Left ventricle myocardium superior (tissue), 1 donor: ENCODE data around the gene BICC1. TPM values are rescaled to one million over a fixed set of nuclear protein-coding genes. Genes with fewer than 3 reads are reported as not detected.

Experiments
- ATAC-seq: fragments of 200-7000 bp; cut with Tn5 transposase; one replicate; pipeline ENCODE4 v1.9.1; 2020; ENCODE audit warnings: mild to moderate bottlenecking, moderate library complexity
- DNase-seq: peaks from one replicate; pipeline ENCODE4 v3.0.0-alpha.2; 2020
- intact Hi-C: fragments of 100-400 bp; cut with micrococcal nuclease; formaldehyde crosslinking; loops from one replicate; pipeline ENCODE4 v1.11.0; 2022
- total RNA-seq: library from RNA; stranded (reverse); fragmentation: NEBNext Ultra II Directional; extraction: Animal tissue kit (Norgen Biotek cat#: 25700); gene quantifications from one replicate; pipeline ENCODE4 v1.2.1, GENCODE V29; 2021
- donor health status: DM: no; HTN: yes; CAD: no; lungs with severe emphysema.

The BICC1 gene
- total RNA-seq, 1 donor from 2014 or later = 4.9 TPM

DNA sequence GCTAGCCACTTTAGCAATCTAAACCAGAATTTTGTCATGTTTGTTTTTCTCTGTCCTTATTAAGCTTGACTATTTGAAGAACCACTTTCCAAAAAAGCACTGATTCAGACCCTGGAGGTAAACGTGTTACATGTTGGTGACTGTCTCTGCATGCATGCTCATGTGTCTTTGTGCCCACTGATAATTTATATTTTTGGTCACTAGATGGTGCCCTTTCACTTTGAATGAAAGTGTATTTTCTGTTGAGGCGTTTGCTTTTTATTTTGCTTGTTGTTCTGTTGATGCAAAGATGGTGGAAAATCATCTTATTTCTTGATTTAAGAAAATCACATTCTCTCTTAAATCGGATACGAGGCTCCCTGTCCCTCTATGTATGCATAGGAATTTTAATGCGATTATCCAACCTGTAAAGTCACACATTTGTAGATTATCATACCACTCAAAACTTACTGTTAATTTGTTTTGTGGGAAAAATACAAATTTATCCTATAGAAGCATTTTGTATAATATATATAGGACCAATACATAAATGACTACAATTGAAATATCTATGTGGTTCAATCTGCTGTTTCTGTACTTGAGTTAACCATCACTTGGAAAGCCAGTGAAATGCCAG is 269.3 kb downstream of the BICC1 start:
- intact Hi-C loops = loop anchor here (5.0 kb wide), 1 partner anchor 840 kb away; no protein-coding TSS in a partner anchor
- DNase-seq (no peak), ATAC-seq (peak; percentile 44)

DNA sequence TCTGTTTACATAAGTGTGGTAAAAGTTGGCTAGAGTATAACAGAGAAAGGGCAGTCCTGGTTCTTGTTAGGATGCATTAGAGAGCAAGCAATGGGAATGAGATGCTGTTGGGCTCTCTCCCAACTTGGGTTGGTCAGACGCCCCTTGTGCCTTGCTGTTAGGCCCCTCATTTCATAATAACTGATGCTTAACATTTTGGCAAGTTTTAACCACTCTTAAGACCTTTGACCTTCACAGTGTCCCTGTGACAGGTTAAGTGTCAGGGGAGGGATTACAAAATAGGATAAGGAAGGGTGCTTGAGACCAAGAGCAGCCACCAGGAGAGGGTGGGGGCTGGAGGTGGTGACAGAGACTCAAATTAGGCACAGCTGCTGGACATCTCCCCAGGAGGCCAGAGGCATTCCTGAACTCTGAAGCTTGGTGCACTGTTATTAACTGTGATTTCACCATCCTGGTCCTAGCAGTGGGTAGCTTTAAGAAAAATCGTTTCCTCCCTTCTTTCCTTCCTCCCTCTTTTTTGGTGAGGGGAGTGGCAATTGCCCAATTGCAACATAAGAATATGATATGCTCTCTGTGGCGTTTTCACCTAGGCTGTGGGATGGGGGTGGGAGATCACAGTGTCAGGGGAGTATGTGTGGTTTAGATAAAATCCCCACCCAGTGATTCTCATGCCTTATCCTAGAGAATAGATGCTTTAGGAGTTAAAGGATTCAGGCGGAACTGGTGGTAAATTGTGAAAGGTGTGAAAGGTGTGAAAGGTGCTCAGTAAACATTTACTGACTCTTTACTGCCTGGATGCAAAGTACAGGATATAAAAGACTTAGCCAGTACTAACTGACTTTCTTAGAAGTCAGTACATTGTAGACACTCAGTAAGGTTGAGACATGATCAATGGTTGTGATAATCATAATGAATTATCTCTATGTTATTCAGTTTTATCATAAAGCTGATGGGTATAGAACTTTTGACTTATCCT is 270.5 kb downstream of the BICC1 start:
- intact Hi-C loops = loop anchor here (5.0 kb wide), 1 partner anchor 839 kb away; no protein-coding TSS in a partner anchor

DNA sequence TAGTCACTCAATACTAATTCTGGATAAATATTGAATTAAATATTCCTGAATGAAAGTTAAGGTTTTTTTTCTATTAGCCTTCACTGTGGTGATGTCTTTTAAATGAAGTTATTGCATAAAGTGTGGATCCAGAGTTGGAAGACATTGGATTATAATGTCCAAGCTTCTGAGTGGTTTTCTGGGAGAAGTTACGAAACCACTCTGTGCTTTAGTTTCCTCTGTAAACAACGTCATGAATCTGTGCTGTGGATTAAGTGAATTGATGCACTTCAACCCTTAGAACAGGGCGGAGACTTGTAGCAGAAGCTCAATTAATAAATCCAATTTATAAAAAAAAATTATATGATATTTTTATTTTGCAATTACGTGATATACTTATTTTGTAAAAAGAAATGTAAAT is 271.7 kb downstream of the BICC1 start:
- ATAC-seq = peak; percentile 42
- DNase-seq = no peak
- intact Hi-C loops = loop anchor here (5.0 kb wide), 1 partner anchor 838 kb away; no protein-coding TSS in a partner anchor

More for the DNA sequence above, 270.5 kb downstream of the BICC1 start:
- ATAC-seq = peak; percentile 97
- peak; percentile 78 for DNase-seq

DNA sequence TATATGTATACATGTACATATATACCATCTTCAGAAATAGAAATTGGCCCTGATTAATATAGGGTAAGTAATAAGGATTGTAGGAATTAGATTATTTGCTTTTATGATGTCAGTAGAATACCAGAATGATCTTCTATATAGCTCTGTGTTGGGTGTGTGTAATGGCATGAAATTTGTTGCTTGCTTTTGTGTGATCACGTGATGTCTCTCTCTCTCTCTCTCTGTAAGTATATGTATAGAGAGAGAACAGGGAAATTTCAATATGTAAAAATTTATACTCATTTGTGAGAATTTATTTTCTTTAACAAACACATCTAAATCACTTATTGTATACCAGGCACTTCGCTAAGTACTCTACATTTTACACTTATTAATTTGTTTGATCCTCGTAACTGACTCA is 272.7 kb downstream of the BICC1 start:
- no peak for ATAC-seq

DNA sequence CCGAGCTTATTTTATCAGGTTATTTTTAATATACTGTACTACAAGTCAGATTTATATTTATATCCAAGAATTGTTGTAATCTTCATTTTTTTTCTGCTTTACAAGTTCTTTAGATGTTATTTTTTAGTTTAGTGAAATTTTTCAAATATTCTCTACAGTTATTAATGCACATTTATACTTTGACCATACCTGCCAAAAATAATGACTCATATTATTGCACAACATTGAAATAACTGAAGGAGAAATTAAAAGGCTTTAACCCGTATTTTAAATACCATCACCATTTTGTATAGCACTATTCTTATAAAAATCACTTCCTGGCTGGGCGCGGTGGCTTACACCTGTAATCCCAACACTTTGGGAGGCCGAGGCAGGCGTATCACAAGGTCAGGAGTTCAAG is 278.5 kb downstream of the BICC1 start:
- DNase-seq = no peak
- no peak for ATAC-seq
- intact Hi-C loops = no loop called here

More for the DNA sequence above, 272.7 kb downstream of the BICC1 start:
- no peak for DNase-seq
- intact Hi-C loops = no loop called here

DNA sequence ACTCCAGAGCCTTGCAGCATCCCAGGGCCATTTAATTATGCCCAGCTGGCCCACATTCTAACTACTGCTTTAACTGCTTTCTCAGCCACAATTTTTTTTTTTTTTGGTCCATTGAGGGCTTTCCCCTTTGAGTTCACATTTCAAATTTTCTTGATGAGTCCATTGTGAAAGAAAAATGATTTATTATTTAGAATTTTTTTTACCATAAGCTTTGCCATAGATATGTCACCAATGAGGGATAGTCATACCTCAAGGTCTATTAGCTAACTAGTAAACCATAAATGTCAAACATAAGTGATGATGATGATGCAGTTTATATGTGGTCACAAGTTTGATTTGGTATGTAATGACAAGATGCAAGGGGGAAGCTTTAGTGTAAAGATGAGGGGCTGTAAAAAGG is 282.9 kb downstream of the BICC1 start:
- intact Hi-C loops = no loop called here
- DNase-seq (no peak), ATAC-seq (no peak)

DNA sequence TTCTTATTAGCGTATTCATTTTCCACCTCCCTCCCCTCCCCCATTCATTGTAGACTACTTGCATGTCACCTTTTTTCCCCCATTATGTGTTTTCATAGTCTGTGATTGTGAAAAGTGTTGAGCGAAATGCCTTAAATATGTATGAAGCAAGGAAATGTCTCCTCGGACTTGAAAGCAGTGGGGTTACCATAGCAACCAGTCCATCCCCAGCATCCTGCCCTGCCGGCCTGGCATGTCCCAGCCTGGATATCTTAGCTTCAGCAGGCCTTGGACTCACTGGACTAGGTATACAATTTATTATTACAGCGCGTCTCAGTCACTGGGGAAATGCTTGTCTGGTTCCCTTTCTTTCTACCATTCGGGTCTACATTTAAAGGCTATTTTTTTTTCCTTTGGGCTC is 283.6 kb downstream of the BICC1 start:
- intact Hi-C loops = no loop called here

DNA sequence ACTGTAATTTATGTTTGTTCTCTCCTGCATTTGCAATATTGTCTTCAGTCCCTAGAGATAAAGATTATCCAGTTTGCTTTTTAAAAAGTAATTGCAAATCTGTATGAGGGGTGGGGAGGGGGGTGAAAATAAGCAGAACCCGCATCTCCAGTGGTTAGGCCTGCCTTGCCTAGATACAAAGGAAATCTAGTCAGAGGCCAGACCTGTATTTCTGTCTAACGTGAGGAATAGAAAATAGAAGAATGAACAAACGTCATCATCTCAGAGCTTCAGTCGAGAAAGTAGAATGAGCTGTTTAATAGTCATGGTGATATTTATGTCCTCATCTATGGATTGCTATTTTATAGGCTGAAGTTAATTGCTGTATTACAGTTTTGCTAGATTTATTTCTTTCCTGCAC is 284.2 kb downstream of the BICC1 start:
- intact Hi-C loops = no loop called here

More for the DNA sequence above, 283.6 kb downstream of the BICC1 start:
- ATAC-seq (no peak), DNase-seq (no peak)

DNA sequence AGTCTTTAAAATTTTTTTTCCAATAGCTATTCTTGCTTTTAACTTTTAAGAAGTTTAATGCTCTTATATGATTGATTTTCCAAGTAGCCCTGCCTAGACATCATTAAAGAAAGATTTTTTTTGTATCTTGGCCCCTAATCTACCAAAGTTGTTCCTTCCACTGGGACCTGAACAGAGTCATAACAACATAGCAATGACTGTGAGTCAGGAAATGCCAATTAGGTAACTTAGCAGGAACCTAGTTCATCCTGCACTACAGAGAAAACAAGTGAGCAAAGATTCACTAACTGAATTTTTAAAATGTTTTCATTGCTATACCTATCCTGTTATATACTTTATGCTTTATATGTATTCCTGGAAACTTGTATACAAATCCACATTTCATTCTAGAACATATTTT is 284.7 kb downstream of the BICC1 start:
- intact Hi-C loops = no loop called here
- ATAC-seq = peak; percentile 26

More for the DNA sequence above, 284.2 kb downstream of the BICC1 start:
- ATAC-seq = no peak
- DNase-seq = no peak

DNA sequence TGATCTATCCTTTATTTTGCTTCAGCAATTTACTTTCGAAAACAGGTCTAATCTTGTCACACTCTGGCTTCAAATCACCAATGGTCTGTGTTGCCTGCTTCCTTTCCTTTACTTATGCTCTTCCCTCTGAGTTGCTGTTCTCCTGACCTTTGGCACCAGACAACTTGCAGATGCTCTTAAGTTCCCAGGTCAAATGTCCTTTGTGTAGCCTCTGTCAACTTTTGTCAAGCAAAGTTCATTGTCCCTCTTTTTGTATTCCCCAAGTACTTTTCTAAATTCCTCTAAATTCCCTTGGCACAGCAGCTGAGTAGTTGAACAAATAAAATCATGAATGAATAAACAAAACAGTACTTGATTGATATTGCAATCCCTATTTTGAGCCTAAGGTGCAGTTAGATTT is 289.4 kb downstream of the BICC1 start:
- intact Hi-C loops = no loop called here
- no peak for ATAC-seq
- no peak for DNase-seq

More for the DNA sequence above, 284.7 kb downstream of the BICC1 start:
- no peak for DNase-seq

DNA sequence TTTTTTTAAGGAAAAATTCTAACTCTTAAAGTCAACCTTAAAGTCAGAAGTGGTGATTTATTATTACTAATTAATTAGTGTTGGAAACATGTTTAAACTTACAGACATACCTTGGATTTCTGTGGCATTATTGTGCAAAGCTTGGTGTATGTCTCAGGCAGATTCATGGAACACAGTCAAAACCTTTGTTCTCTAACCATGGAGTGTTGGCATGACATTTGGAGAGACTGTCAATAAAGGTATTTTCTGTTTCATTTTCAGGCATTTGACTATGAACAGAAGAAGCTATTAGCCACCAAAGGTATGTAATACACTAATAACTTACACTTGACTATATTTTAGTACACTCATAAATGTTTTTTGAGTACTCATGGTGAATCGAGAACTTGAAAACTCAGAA is 293.7 kb downstream of the BICC1 start:
- intact Hi-C loops = no loop called here
- no peak for ATAC-seq
- no peak for DNase-seq

DNA sequence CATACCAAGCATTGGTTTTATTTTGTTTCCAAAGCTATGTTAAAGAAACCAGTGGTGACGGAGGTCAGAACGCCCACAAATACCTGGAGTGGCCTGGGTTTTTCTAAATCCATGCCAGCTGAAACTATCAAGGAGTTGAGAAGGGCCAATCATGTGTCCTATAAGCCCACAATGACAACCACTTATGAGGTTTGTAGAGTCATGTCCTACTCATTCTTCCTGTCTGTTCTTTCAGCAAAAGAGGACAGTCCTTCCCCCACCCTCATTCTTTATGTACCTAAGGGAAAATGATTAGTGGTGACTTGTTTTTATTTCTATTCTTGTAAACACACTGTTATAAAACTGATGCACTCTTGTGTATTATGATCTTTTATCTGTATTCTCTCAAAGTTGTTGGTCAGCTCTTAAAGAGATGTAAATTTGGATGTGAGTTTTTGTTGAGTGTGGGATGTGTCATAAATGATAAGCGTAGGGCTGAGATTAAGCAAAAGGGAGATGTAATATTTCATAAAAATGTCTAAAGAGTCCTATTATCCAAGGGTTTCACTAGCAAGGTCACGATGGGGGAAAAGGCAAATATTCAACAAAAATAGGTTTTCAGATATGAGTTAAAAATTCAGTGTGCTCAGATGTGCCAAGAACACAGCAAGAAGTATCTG is 294.4 kb downstream of the BICC1 start:
- intact Hi-C loops = no loop called here
- DNase-seq (no peak), ATAC-seq (peak; percentile 41)

DNA sequence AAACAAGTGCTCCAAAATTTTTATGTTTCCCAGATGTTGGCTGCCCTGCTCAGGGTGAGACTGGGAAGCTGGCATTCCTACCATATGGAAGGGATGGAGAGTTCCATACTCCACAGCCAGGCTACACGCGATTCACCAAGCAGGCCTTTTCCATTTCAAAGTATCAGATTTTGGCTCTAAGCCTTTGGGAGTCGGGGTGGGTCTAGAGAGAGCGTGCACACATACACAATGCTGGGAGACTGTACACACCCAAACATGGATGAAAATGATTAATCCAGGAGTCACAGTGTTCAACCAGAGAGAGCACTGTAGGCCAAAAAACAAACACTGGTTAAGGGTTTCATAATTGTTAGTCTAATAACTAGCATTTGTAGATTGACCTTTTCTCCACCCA is 295.0 kb downstream of the BICC1 start:
- intact Hi-C loops = no loop called here
- ATAC-seq = peak; percentile 81
- DNase-seq = no peak

DNA sequence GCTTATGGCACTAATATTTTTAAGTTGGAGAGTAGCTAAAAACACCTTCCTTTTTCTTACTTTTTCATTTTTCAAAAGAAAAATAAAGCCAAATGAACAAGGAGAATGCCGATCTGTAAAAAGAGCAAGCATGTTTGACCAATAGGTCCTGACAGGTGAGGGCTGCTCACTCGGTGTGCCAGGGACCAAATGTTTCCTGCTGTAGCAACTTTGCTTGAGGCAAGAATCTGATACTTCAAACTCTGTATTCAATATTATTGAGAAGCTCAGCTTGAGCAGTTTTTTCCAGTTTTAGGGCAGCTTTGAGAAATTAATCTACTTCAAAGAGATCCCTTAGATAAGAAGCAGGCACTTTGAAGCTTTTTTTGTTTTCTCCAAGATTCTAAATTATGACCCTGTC is 298.1 kb downstream of the BICC1 start:
- ATAC-seq (no peak), DNase-seq (no peak)
- intact Hi-C loops = no loop called here

DNA sequence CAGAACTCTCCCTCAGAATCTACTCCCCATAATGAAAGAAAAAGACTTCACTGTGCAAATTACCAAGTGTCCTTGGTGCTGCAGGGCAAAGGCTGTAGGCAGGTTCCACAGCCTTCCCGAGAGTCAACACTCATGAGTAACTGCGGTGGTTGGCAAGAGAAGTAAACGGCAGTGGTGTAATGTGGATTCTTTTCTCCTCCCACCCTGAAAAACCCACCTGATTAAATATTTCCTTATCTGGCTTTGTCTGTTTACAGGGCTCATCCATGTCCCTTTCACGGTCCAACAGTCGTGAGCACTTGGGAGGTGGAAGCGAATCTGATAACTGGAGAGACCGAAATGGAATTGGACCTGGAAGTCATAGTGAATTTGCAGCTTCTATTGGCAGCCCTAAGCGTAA is 300.9 kb downstream of the BICC1 start:
- DNase-seq = no peak
- no peak for ATAC-seq
- intact Hi-C loops = no loop called here

DNA sequence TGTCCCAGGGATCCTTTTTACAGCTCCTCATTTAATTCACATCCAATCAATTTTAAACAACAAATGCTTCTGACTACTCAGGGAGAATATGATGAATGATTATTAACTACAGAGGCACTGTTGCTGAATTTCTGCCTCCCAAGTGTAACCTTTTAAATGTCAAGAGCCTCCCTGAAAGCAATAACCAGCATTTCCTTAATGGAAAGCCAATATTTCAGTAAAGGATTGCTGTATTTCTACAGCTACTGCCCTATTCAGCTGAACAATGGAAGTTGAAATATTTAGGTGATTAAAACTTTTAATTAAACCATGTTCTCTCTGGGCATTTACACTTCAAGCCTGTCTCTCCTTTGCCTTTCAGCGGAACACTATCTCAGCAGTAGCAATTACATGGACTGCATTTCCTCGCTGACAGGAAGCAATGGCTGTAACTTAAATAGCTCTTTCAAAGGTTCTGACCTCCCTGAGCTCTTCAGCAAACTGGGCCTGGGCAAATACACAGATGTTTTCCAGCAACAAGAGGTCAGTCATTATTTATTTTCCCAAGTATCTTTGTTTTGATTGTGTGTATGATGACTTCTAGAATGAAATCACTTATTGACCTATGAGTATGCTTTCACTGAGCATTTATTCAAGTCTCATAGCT is 304.7 kb downstream of the BICC1 start:
- intact Hi-C loops = no loop called here
- DNase-seq = no peak
- peak; percentile 81 for ATAC-seq

DNA sequence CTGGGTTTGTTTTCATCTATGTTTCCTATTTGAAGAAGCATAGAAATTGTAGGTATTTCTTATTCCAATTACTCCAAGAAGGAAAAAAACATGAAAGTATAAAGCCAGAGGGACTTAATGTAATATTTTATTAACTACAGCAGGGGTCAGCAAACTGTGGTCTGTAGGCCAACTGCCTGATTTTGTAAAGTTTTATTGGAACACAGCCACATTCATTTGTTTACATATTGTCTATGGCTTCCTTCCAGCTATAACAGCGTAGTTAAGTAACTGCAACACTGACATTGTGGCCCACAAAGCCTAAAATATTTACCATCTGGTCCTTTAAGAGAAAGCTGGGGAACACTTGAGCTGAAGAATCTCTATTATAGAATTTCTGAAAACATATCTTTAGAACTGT is 306.2 kb downstream of the BICC1 start:
- no peak for DNase-seq
- ATAC-seq = no peak
- intact Hi-C loops = no loop called here

DNA sequence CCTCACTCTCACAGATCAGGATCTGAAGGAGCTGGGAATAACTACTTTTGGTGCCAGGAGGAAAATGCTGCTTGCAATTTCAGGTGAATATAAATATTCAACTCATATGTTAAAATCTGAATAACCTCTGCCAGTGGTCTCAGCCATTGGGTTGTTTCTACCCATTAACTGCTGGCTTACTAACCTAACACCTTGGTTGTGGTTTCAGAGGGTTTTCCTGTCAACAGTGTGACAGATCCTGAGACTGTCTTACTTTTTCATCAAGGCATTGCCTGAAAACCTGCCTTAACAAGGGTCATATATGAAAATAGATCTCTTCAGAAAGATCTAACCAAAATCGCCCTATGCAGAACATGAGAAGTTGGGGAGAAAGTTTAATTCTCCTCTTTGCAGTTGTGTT is 307.7 kb downstream of the BICC1 start:
- no peak for DNase-seq
- intact Hi-C loops = no loop called here
- no peak for ATAC-seq
